ENCODE results near the gene PDXK.

The PDXK gene

GRCh38 chr21:43684424-43684823 is 34.5 kb upstream of the PDXK start:
- no peak overlapping the region for H3K4me3 ChIP-seq (ENCODE audit: control insufficient read depth, low read depth, low read length)
- TF ChIP-seq CTCF (IDR thresholded peaks at IDR 0.05; ENCODE audit: control insufficient read depth, insufficient read depth, low read depth, low read length, missing control alignments), result no peak
- DNase-seq (ENCODE audit: low read depth), result no peak

GRCh38 chr21:43686811-43687565 is 31.9 kb upstream of the PDXK start:
- no peak for TF ChIP-seq CTCF (IDR thresholded peaks at IDR 0.05; ENCODE audit: control insufficient read depth, insufficient read depth, low read depth, low read length, missing control alignments)
- no peak for DNase-seq (ENCODE audit: low read depth)
- H3K4me3 ChIP-seq (ENCODE audit: control insufficient read depth, low read depth, low read length), result no peak overlapping the region

- no peak overlapping the region for H3K4me3 ChIP-seq (ENCODE audit: control insufficient read depth, low read depth, low read length)
- TF ChIP-seq CTCF (IDR thresholded peaks at IDR 0.05; ENCODE audit: control insufficient read depth, insufficient read depth, low read depth, low read length, missing control alignments), result no peak
- no peak for DNase-seq (ENCODE audit: low read depth)
Observed at GRCh38 chr21:43687566-43688399, 31.1 kb upstream of the PDXK start.

GRCh38 chr21:43688906-43689305 is 30.0 kb upstream of the PDXK start:
- TF ChIP-seq CTCF (IDR thresholded peaks at IDR 0.05; ENCODE audit: control insufficient read depth, insufficient read depth, low read depth, low read length, missing control alignments), result no peak
- DNase-seq (ENCODE audit: low read depth), result no peak
- no peak overlapping the region for H3K4me3 ChIP-seq (ENCODE audit: control insufficient read depth, low read depth, low read length)

- H3K4me3 ChIP-seq (ENCODE audit: control insufficient read depth, low read depth, low read length), result no peak overlapping the region
- no peak for TF ChIP-seq CTCF (IDR thresholded peaks at IDR 0.05; ENCODE audit: control insufficient read depth, insufficient read depth, low read depth, low read length, missing control alignments)
- DNase-seq (ENCODE audit: low read depth), result no peak
Observed at GRCh38 chr21:43689556-43690337, 29.2 kb upstream of the PDXK start.

GRCh38 chr21:43690346-43690745 is 28.6 kb upstream of the PDXK start:
- no peak for DNase-seq (ENCODE audit: low read depth)
- no peak for TF ChIP-seq CTCF (IDR thresholded peaks at IDR 0.05; ENCODE audit: control insufficient read depth, insufficient read depth, low read depth, low read length, missing control alignments)
- H3K4me3 ChIP-seq (ENCODE audit: control insufficient read depth, low read depth, low read length), result no peak overlapping the region

Data from AG09309 (cell line).